Panc1 (cell line): Measurements from ENCODE around the gene KLHL41. TPM values are rescaled to one million over a fixed set of nuclear protein-coding genes. Genes with fewer than 3 reads are reported as not detected.
A peak's percentile ranks its signal among the peaks of the same experiment; 100 is the strongest.
"Not testable (repeated sequence)": the region's sequence is repeated elsewhere in the genome, so short reads cannot be mapped to it uniquely, and the experiment has no call there.

ENCODE experiments used
- ATAC-seq: fragments of 200-7000 bp; cut with Tn5 transposase; 2 replicates; pipeline ENCODE4 v1.9.1; 2020; ENCODE audit warnings: mild to moderate bottlenecking, moderate library complexity
- BruUV-seq: library from RNA; stranded (reverse); fragments of 400-500 nt; replicated peaks from 2 replicates; lab custom pipeline; 2021; lab: Mats Ljungman, UMichigan
- CTCF ChIA-PET: fragments of 300-600 bp; sonication (Branson Sonifier 250); formaldehyde crosslinking; loops from one replicate; lab custom pipeline; 2022; ENCODE audit warnings: antibody characterized with exemption; lab: Charles Lee
- POLR2A ChIA-PET: fragments of 300-600 bp; sonication (Branson Sonifier 250); formaldehyde crosslinking; loops from one replicate; lab custom pipeline; 2022; ENCODE audit warnings: antibody characterized with exemption; lab: Charles Lee
- DNase-seq: peaks from one replicate; pipeline ENCODE4 v3.0.0-alpha.2; 2010; ENCODE audit warnings: low read depth, low spot score
- H3K27ac ChIP-seq: 2 replicates; pipeline ENCODE4 v1.5.1; 2011; ENCODE audit warnings: mild to moderate bottlenecking, low read length, inconsistent platforms
- H3K27me3 ChIP-seq: fragments of 200-500 bp; sonication (Bioruptor generic); 2 replicates; pipeline ENCODE4 v1.6.0; 2014; ENCODE audit warnings: low read length, inconsistent platforms; ENCODE audit not compliant: control insufficient read depth, insufficient read depth
- H3K36me3 ChIP-seq: fragments of 200-500 bp; sonication (Bioruptor generic); 2 replicates; pipeline ENCODE4 v1.5.1; 2014; ENCODE audit warnings: inconsistent platforms, mild to moderate bottlenecking, low read length, moderate library complexity; ENCODE audit not compliant: control insufficient read depth, insufficient read depth
- H3K4me1 ChIP-seq: 2 replicates; pipeline ENCODE4 v1.5.1; 2011; ENCODE audit warnings: inconsistent platforms, mild to moderate bottlenecking, low read length, moderate library complexity; ENCODE audit not compliant: control insufficient read depth, insufficient read depth
- H3K4me3 ChIP-seq, 2 experiments: 2 replicates each; pipeline ENCODE4 v1.5.1; 2011 to 2012; ENCODE audit warnings: low read depth in 2 of 2, low read length in 2 of 2, mild to moderate bottlenecking in 2 of 2, inconsistent platforms in 1 of 2, moderate library complexity in 1 of 2
- H3K9me3 ChIP-seq: fragments of 200-500 bp; sonication (Bioruptor generic); 2 replicates; pipeline ENCODE4 v1.5.1; 2014; ENCODE audit warnings: low read depth, mild to moderate bottlenecking, inconsistent platforms, low read length, moderate library complexity; ENCODE audit not compliant: control insufficient read depth, insufficient read depth
- SIN3A ChIP-seq: IDR thresholded peaks from 2 replicates; pipeline ENCODE4 v1.6.1; 2012; ENCODE audit warnings: low read depth, mild to moderate bottlenecking, low read length, moderate library complexity, borderline replicate concordance; ENCODE audit not compliant: insufficient read depth
- TCF7L2 ChIP-seq: IDR thresholded peaks from 2 replicates; pipeline ENCODE4 v1.6.1; 2011; ENCODE audit warnings: mild to moderate bottlenecking, low read depth, low read length, inconsistent platforms
- in situ Hi-C: cut with HindIII; loops from 2 replicates; pipeline ENCODE4 v1.10.0; 2016; ENCODE audit warnings: low sequenced_read_pairs, low pct_unique_long_range_greater_than_20kb
- intact Hi-C: fragments of 100-400 bp; cut with micrococcal nuclease; formaldehyde crosslinking; loops from one replicate; pipeline ENCODE4 v1.10.0; 2022; ENCODE audit not compliant: unreplicated experiment
- total RNA-seq: library from RNA; stranded (reverse); gene quantifications from one replicate; pipeline ENCODE4 v1.2.1, GENCODE V29; 2021; ENCODE audit not compliant: unreplicated experiment
- TF ChIP-seq, protein P1 (sequence below), 2 experiments: IDR thresholded peaks; 2 replicates each; pipeline ENCODE4 v1.6.1; 2011 to 2012; ENCODE audit warnings: low read depth in 2 of 2, control low read depth in 1 of 2, low read length in 1 of 2, mild to moderate bottlenecking in 1 of 2, moderate library complexity in 1 of 2; ENCODE audit not compliant: insufficient read depth in 1 of 2

Gene KLHL41
- total RNA-seq, 1 experiment from 2014 or later = 0.72 TPM

DNA sequence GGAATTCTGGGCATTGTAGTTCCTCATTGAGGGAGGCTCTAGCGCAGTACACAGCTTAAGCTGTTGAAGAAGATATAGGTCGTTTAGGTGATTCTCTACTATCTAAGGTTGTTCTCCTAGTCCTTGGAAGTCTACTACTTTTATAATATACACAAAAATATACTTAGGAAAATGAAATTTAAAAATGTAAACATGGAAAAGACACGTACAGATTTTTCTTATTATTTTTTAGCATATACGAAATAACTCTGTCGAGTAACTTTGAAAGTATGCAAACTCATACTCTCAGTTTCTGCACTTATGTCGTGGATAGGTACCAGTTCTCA, 64.4 kb downstream of the KLHL41 start:
- ChIA-PET CTCF (no interaction called here), POLR2A (no interaction called here)
- intact Hi-C loops (no loop called here), in situ Hi-C loops (no loop called here)
- Histone ChIP-seq H3K27ac (no peak overlapping the region), H3K9me3 (no peaks in the 10 kb centered on the region), H3K4me1 (peaks cover 13% of the 10 kb centered on the region; the same call in 1 of the 2 replicates), H3K27me3 (no peaks in the 10 kb centered on the region), H3K4me3 (peak overlapping the region; percentile 87 to 91), H3K36me3 (no peaks in the 10 kb centered on the region)
- ATAC-seq = no peak
- DNase-seq = no peak
- BruUV-seq = no TSS peak
- TF ChIP-seq SIN3A = no peak
- no peak for TF ChIP-seq TCF7L2
- TF ChIP-seq, protein P1, sequence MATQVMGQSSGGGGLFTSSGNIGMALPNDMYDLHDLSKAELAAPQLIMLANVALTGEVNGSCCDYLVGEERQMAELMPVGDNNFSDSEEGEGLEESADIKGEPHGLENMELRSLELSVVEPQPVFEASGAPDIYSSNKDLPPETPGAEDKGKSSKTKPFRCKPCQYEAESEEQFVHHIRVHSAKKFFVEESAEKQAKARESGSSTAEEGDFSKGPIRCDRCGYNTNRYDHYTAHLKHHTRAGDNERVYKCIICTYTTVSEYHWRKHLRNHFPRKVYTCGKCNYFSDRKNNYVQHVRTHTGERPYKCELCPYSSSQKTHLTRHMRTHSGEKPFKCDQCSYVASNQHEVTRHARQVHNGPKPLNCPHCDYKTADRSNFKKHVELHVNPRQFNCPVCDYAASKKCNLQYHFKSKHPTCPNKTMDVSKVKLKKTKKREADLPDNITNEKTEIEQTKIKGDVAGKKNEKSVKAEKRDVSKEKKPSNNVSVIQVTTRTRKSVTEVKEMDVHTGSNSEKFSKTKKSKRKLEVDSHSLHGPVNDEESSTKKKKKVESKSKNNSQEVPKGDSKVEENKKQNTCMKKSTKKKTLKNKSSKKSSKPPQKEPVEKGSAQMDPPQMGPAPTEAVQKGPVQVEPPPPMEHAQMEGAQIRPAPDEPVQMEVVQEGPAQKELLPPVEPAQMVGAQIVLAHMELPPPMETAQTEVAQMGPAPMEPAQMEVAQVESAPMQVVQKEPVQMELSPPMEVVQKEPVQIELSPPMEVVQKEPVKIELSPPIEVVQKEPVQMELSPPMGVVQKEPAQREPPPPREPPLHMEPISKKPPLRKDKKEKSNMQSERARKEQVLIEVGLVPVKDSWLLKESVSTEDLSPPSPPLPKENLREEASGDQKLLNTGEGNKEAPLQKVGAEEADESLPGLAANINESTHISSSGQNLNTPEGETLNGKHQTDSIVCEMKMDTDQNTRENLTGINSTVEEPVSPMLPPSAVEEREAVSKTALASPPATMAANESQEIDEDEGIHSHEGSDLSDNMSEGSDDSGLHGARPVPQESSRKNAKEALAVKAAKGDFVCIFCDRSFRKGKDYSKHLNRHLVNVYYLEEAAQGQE (IDR thresholded peaks at IDR 0.05; ENCODE audit: insufficient read depth in 1 of 2, low read depth in 2 of 2, low read length in 1 of 2) = no peak

GRCh38 chr2:169574539-169574938, 65.0 kb downstream of the KLHL41 start:
- H3K36me3 ChIP-seq, H3K27ac ChIP-seq, H3K27me3 ChIP-seq, DNase-seq, intact Hi-C loops, ATAC-seq, in situ Hi-C loops, H3K4me3 ChIP-seq, H3K9me3 ChIP-seq, BruUV-seq, CTCF ChIA-PET: not testable (repeated sequence)
- POLR2A ChIA-PET = interaction anchor here (0.7 kb wide), 1 partner anchor 65 kb away, joined by 5 read pairs; no protein-coding TSS in a partner anchor
- peaks cover 13% of the 10 kb centered on the region; the same call in 1 of the 2 replicates for H3K4me1 ChIP-seq

DNA sequence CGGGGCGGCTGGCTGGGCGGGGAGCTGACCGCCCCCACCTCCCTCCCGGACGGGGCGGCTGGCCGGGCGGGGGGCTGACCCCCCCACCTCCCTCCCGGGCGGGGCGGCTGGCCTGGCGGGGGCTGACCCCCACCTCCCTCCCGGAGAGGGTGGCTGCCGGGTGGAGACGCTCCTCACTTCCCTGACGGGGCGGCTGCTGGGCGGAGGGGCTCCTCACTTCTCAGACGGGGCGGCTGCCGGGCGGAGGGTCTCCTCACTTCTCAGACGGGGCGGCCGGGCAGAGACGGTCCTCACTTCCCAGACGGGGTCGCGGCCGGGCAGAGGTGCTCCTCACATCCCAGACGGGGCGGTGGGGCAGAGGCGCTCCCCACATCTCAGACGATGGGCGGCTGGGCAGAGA, 65.8 kb downstream of the KLHL41 start:
- DNase-seq, in situ Hi-C loops, H3K27ac ChIP-seq, H3K36me3 ChIP-seq, CTCF ChIA-PET, POLR2A ChIA-PET, BruUV-seq, H3K27me3 ChIP-seq, intact Hi-C loops, ATAC-seq, H3K9me3 ChIP-seq, H3K4me3 ChIP-seq: not testable (repeated sequence)
- H3K4me1 ChIP-seq = peaks cover 13% of the 10 kb centered on the region; the same call in 1 of the 2 replicates

Other genes starting within 250 kb of the KLHL41 start
- gene LRP2, start 147.2 kb upstream of the KLHL41 start, total RNA-seq = 0.10 TPM
- 7.5 TPM for gene BBS5, start 30.2 kb upstream of the KLHL41 start, total RNA-seq
- gene FASTKD1, start 64.2 kb downstream of the KLHL41 start, total RNA-seq = 37.2 TPM
- 46.5 TPM for gene PPIG, start 74.6 kb downstream of the KLHL41 start, total RNA-seq
- gene CFAP210, start 184.7 kb downstream of the KLHL41 start, total RNA-seq = 0.23 TPM
- gene PHOSPHO2, start 184.8 kb downstream of the KLHL41 start, total RNA-seq = 6.2 TPM
- gene KLHL23, start 224.1 kb downstream of the KLHL41 start, total RNA-seq = 9.5 TPM